WERI-Rb-1 (cell line): Measurements from ENCODE around the gene CDSN.
A peak's percentile ranks its signal among the peaks of the same experiment; 100 is the strongest.

Experiments
- DNase-seq: peaks from one replicate; pipeline ENCODE4 v3.0.0-alpha.2; 2020
- H3K27ac ChIP-seq: fragments of 250-450 bp; sonication (Bioruptor Pico); 2 replicates; pipeline ENCODE4 v1.5.1; 2020; ENCODE audit warnings: mild to moderate bottlenecking, moderate library complexity
- H3K27me3 ChIP-seq: fragments of 250-450 bp; sonication (Bioruptor Pico); 2 replicates; pipeline ENCODE4 v1.5.1; 2021; ENCODE audit warnings: mild to moderate bottlenecking, low read depth, moderate library complexity; ENCODE audit not compliant: insufficient read depth, severe bottlenecking
- H3K36me3 ChIP-seq: fragments of 250-450 bp; sonication (Bioruptor Pico); 2 replicates; pipeline ENCODE4 v1.5.1; 2020; ENCODE audit warnings: mild to moderate bottlenecking, moderate library complexity
- H3K4me3 ChIP-seq: 2 replicates; pipeline ENCODE4 v1.5.1; 2011; ENCODE audit warnings: low read depth, mild to moderate bottlenecking, control low read depth, low read length
- H3K9me3 ChIP-seq: fragments of 250-450 bp; sonication (Bioruptor Pico); 2 replicates; pipeline ENCODE4 v1.5.1; 2021; ENCODE audit warnings: mild to moderate bottlenecking, moderate library complexity; ENCODE audit not compliant: severe bottlenecking
- TF ChIP-seq, protein P1 (sequence below): IDR thresholded peaks from 2 replicates; pipeline ENCODE4 v1.5.1; 2011; ENCODE audit warnings: low read depth, mild to moderate bottlenecking, control low read depth, inconsistent platforms, low read length

The CDSN gene

DNA sequence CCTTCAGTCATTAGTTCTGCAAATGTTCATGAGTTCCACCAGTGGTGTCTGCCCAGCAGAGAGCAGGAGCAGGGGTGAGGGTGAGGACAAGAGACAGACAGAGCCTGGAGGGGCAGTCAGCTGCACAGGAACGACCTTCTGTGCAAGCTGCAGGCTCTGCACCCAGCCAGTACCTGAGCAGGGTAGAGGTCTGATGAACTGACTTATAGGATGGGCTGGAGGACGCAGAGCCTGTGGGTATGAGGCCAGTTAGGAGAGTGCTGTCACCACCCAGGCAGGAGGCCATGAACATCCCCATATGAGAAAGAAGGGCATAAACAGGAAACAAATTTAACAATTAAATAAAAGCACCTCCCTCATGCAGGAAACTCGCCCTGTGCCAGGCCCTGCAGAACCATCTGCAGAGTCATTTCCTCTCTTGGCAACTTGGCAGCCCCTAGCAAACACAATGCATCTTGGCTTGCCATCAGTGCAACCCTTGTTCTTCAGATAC is 25.8 kb downstream of the CDSN start:
- H3K9me3 ChIP-seq, result no peaks in the 10 kb centered on the region
- no peaks in the 10 kb centered on the region for H3K36me3 ChIP-seq
- no peak overlapping the region for H3K27ac ChIP-seq
- no peak overlapping the region for H3K4me3 ChIP-seq
- peak; percentile 33 for DNase-seq
- H3K27me3 ChIP-seq, result no peaks in the 10 kb centered on the region
- TF ChIP-seq, protein P1, sequence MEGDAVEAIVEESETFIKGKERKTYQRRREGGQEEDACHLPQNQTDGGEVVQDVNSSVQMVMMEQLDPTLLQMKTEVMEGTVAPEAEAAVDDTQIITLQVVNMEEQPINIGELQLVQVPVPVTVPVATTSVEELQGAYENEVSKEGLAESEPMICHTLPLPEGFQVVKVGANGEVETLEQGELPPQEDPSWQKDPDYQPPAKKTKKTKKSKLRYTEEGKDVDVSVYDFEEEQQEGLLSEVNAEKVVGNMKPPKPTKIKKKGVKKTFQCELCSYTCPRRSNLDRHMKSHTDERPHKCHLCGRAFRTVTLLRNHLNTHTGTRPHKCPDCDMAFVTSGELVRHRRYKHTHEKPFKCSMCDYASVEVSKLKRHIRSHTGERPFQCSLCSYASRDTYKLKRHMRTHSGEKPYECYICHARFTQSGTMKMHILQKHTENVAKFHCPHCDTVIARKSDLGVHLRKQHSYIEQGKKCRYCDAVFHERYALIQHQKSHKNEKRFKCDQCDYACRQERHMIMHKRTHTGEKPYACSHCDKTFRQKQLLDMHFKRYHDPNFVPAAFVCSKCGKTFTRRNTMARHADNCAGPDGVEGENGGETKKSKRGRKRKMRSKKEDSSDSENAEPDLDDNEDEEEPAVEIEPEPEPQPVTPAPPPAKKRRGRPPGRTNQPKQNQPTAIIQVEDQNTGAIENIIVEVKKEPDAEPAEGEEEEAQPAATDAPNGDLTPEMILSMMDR, result 0 out of 2 replicates have a peak, but pooled peaks have one; percentile 1

DNA sequence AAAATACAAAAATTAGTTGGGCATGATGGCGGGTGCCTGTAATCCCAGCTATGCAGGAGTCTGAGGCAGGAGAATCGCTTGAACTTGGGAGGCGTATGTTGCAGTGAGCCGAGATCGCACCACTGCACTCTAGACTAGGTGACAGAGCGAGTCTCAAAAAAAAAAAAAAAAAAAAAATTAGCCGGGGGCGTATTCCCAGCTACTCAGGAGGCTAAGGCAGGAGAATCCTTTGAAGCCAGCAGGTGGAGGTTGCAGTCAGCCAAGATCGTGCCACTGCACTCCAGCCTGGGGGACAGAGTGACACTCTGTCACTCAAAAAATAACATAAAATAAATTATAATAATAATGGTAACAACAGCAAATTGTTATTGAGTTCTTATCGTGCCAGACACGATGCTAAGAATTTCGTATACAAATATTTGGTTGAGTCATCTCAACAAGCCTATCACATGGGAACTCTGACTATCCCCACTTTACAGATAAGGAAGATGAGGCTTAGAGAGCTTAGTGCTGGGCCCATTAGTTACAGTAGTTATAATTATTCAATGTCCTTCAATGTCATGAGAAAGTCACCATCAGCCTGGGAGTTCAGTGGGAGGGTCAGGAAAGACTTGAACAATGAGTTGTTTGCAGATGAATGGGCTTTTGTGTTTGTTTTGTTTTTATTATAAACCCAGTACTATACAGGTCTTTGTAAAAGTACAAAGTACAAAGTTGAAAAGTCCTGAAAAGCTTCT is 27.3 kb downstream of the CDSN start:
- Histone ChIP-seq H3K36me3 (no peaks in the 10 kb centered on the region), H3K27ac (no peak overlapping the region)

DNA sequence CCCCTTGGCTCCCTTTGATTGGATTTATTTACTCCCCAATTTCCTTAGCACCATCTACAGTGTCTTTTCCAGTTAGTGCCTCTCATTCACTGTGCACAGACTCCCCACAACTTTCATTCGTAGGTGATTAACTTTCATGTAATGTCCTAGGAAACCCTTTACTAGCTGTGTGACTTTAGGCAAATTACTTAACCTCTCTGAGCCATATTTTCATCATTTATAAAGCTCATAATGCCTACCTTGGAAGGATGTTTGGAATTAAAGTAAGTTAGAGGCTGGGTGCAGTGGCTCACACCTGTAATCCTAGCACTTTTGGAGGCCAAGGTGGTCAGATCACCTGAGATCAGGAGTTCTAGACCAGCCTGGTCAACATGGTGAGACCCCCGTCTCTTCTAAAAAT is 28.0 kb downstream of the CDSN start:
- TF ChIP-seq, protein P1, result no peak
- DNase-seq, result no peak

More for the DNA sequence above, 27.3 kb downstream of the CDSN start:
- TF ChIP-seq, protein P1, result no peak
- H3K4me3 ChIP-seq, result no peak overlapping the region
- H3K27me3 ChIP-seq, result no peaks in the 10 kb centered on the region
- DNase-seq, result no peak
- no peaks in the 10 kb centered on the region for H3K9me3 ChIP-seq

GRCh38 chr6:31091680-31092079 is 28.6 kb downstream of the CDSN start:
- no peak overlapping the region for H3K27ac ChIP-seq
- no peak for DNase-seq
- TF ChIP-seq, protein P1, result no peak

More for the DNA sequence above, 28.0 kb downstream of the CDSN start:
- H3K9me3 ChIP-seq, result no peaks in the 10 kb centered on the region
- H3K4me3 ChIP-seq, result no peak overlapping the region
- H3K36me3 ChIP-seq, result no peaks in the 10 kb centered on the region
- no peak overlapping the region for H3K27ac ChIP-seq
- H3K27me3 ChIP-seq, result no peaks in the 10 kb centered on the region

DNA sequence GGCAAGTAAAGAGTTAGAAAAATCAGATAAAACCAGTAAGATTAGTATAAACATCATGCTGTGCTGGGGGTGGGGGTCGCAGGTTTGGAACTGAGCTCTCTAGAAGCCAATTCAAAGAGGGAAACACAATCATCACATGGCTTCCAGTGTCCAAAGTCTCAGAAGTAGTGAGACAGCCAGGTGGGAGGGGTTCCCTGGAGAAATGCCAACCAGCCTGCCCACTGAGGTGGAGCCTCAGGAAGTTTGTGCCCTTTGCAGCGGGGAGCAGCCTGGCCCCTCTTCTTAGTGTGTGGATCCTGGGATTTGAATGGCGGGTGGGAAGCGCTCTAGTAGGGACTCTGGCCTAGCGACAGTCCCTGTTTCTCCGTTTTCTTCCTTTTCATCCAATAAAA is 29.3 kb downstream of the CDSN start:
- Histone ChIP-seq H3K27ac (no peak overlapping the region), H3K9me3 (no peaks in the 10 kb centered on the region), H3K36me3 (no peaks in the 10 kb centered on the region), H3K27me3 (no peaks in the 10 kb centered on the region), H3K4me3 (no peak overlapping the region)
- TF ChIP-seq, protein P1, result no peak
- no peak for DNase-seq

More at GRCh38 chr6:31091680-31092079, 28.6 kb downstream of the CDSN start:
- Histone ChIP-seq H3K9me3 (no peaks in the 10 kb centered on the region), H3K4me3 (no peak overlapping the region), H3K36me3 (no peaks in the 10 kb centered on the region), H3K27me3 (no peaks in the 10 kb centered on the region)
